ENCODE measurements around the gene HLCS.

HLCS gene

GRCh38 chr21:36859744-36860501, 106.5 kb downstream of the HLCS start:
- Histone ChIP-seq H3K27me3 (replicated peaks; ENCODE audit: insufficient read depth, low read length) (no peaks in the 10 kb centered on the region), H3K9me2 (replicated peaks; ENCODE audit: insufficient read depth, low read length) (no peaks in the 10 kb centered on the region), H3K36me3 (replicated peaks; ENCODE audit: insufficient read depth, low read length) (no peaks in the 10 kb centered on the region), H4K20me1 (ENCODE audit: insufficient read depth, low read length) (no peaks in the 10 kb centered on the region), H3K4me1 (ENCODE audit: low read length) (peaks cover 11% of the 10 kb centered on the region), H3K4me3 (ENCODE audit: low read length) (no peak overlapping the region), H3K27ac (ENCODE audit: low read length) (no peak overlapping the region), H3K79me2 (ENCODE audit: low read length) (no peaks in the 10 kb centered on the region), H2AFZ (ENCODE audit: low read length) (no peak overlapping the region), H3F3A (ENCODE audit: insufficient read depth, low read length) (no peaks in the 10 kb centered on the region), H3K9me3 (replicated peaks; ENCODE audit: insufficient read depth, low read length) (no peaks in the 10 kb centered on the region), H3K9ac (ENCODE audit: low read length) (no peak overlapping the region), H3K4me2 (ENCODE audit: low read depth, low read length) (no peak overlapping the region)
- TF ChIP-seq EZH2phosphoT487 (IDR thresholded peaks at IDR 0.05; ENCODE audit: low read length) = no peak
- no peak for TF ChIP-seq CTCF (IDR thresholded peaks at IDR 0.05; ENCODE audit: low read length)
- TF ChIP-seq EZH2 (optimal IDR thresholded peaks at IDR 0.05; ENCODE audit: low read depth, low read length) = no peak
- peak; percentile 33 for DNase-seq

- no peak for TF ChIP-seq EZH2phosphoT487 (IDR thresholded peaks at IDR 0.05; ENCODE audit: low read length)
- TF ChIP-seq CTCF (IDR thresholded peaks at IDR 0.05; ENCODE audit: low read length) = no peak
- TF ChIP-seq EZH2 (optimal IDR thresholded peaks at IDR 0.05; ENCODE audit: low read depth, low read length) = no peak
- no peak for DNase-seq
- Histone ChIP-seq H3F3A (ENCODE audit: insufficient read depth, low read length) (no peaks in the 10 kb centered on the region), H3K9me3 (replicated peaks; ENCODE audit: insufficient read depth, low read length) (no peaks in the 10 kb centered on the region), H3K4me1 (ENCODE audit: low read length) (peaks cover 8% of the 10 kb centered on the region), H3K27ac (ENCODE audit: low read length) (no peak overlapping the region), H3K9me2 (replicated peaks; ENCODE audit: insufficient read depth, low read length) (no peaks in the 10 kb centered on the region), H3K27me3 (replicated peaks; ENCODE audit: insufficient read depth, low read length) (no peaks in the 10 kb centered on the region), H3K4me2 (ENCODE audit: low read depth, low read length) (no peak overlapping the region), H3K4me3 (ENCODE audit: low read length) (no peak overlapping the region), H4K20me1 (ENCODE audit: insufficient read depth, low read length) (no peaks in the 10 kb centered on the region), H3K36me3 (replicated peaks; ENCODE audit: insufficient read depth, low read length) (no peaks in the 10 kb centered on the region), H3K79me2 (ENCODE audit: low read length) (no peaks in the 10 kb centered on the region), H3K9ac (ENCODE audit: low read length) (no peak overlapping the region), H2AFZ (ENCODE audit: low read length) (no peak overlapping the region)
These were observed 108.0 kb downstream of the HLCS start for GRCh38 chr21:36858320-36858957.

- Histone ChIP-seq H3K4me1 (ENCODE audit: low read length) (0 out of 2 replicates have a peak, but pooled peaks cover 3% of the 10 kb centered on the region), H3K4me2 (ENCODE audit: low read depth, low read length) (no peak overlapping the region), H3K79me2 (ENCODE audit: low read length) (no peaks in the 10 kb centered on the region), H2AFZ (ENCODE audit: low read length) (no peak overlapping the region), H3K4me3 (ENCODE audit: low read length) (no peak overlapping the region), H3K9me3 (replicated peaks; ENCODE audit: insufficient read depth, low read length) (no peaks in the 10 kb centered on the region), H3K9ac (ENCODE audit: low read length) (no peak overlapping the region), H3K27me3 (replicated peaks; ENCODE audit: insufficient read depth, low read length) (no peaks in the 10 kb centered on the region), H4K20me1 (ENCODE audit: insufficient read depth, low read length) (no peaks in the 10 kb centered on the region), H3K27ac (ENCODE audit: low read length) (no peak overlapping the region), H3F3A (ENCODE audit: insufficient read depth, low read length) (no peaks in the 10 kb centered on the region), H3K9me2 (replicated peaks; ENCODE audit: insufficient read depth, low read length) (no peaks in the 10 kb centered on the region), H3K36me3 (replicated peaks; ENCODE audit: insufficient read depth, low read length) (no peaks in the 10 kb centered on the region)
- TF ChIP-seq EZH2phosphoT487 (IDR thresholded peaks at IDR 0.05; ENCODE audit: low read length) (no peak), EZH2 (optimal IDR thresholded peaks at IDR 0.05; ENCODE audit: low read depth, low read length) (no peak), CTCF (IDR thresholded peaks at IDR 0.05; ENCODE audit: low read length) (no peak)
- no peak for DNase-seq
These were observed 109.8 kb downstream of the HLCS start for GRCh38 chr21:36856643-36857042.
